ACC112 (cell line): ENCODE measurements around the gene GCN1.
"Not testable (repeated sequence)": the region's sequence is repeated elsewhere in the genome, so short reads cannot be mapped to it uniquely, and the experiment has no call there.

Source experiments
- H2AFZ ChIP-seq: fragments of 200-600 bp; sonication (generic); one replicate; pipeline ENCODE4 v1.6.0; 2017; ENCODE audit warnings: antibody characterized with exemption, low read length; ENCODE audit not compliant: unreplicated experiment
- H3K27ac ChIP-seq: fragments of 200-600 bp; sonication (generic); 2 replicates; pipeline ENCODE4 v1.5.1; 2014; ENCODE audit warnings: low read depth, mild to moderate bottlenecking, antibody characterized with exemption, low read length, moderate library complexity
- H3K27me3 ChIP-seq: fragments of 200-600 bp; sonication (generic); 2 replicates; pipeline ENCODE4 v1.6.1; 2014; ENCODE audit warnings: mild to moderate bottlenecking, antibody characterized with exemption, low read length, moderate library complexity, mixed read lengths; ENCODE audit not compliant: insufficient read depth
- H3K36me3 ChIP-seq: fragments of 200-600 bp; sonication (generic); 2 replicates; pipeline ENCODE4 v1.6.1; 2016; ENCODE audit warnings: mild to moderate bottlenecking, antibody characterized with exemption, low read length, moderate library complexity, mixed read lengths; ENCODE audit not compliant: insufficient read depth
- H3K4me1 ChIP-seq: fragments of 200-600 bp; sonication (generic); one replicate; pipeline ENCODE4 v1.6.1; 2016; ENCODE audit warnings: low read length, mixed read lengths; ENCODE audit not compliant: insufficient read depth, unreplicated experiment, control insufficient read depth
- H3K4me3 ChIP-seq: fragments of 200-600 bp; sonication (generic); 2 replicates; pipeline ENCODE4 v1.5.1; 2014; ENCODE audit warnings: mild to moderate bottlenecking, low read depth, low read length
- H3K79me2 ChIP-seq: fragments of 200-600 bp; sonication (generic); one replicate; pipeline ENCODE4 v1.6.0; 2016; ENCODE audit warnings: low read length; ENCODE audit not compliant: control insufficient read depth, unreplicated experiment, insufficient read depth

GCN1 gene

DNA sequence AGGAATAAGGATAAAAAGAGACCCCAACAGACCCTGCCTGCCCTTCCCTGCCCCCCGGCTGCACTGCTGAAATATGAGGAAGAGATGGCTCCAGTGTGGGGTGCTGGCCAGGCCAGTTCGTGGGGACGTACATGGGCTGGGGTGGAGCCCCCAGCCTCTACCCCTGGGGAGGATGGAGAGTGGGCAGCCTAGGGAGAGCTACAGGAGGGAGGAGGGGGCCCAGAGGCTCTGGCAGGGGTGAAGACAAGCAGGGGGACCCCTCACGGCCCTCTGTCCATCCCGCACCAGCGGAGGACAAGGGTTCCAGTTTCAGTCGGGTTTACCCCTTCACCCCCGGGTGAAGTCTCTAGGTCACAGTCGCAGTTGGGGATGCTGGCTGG lies 17.4 kb upstream of the GCN1 start:
- H3K4me1 ChIP-seq = no peaks in the 10 kb centered on the region
- no peak overlapping the region for H3K27ac ChIP-seq
- no peak overlapping the region for H2AFZ ChIP-seq
- H3K27me3 ChIP-seq = no peaks in the 10 kb centered on the region
- H3K79me2 ChIP-seq = peaks cover 2% of the 10 kb centered on the region
- H3K4me3 ChIP-seq = no peak overlapping the region
- peaks cover 28% of the 10 kb centered on the region for H3K36me3 ChIP-seq

DNA sequence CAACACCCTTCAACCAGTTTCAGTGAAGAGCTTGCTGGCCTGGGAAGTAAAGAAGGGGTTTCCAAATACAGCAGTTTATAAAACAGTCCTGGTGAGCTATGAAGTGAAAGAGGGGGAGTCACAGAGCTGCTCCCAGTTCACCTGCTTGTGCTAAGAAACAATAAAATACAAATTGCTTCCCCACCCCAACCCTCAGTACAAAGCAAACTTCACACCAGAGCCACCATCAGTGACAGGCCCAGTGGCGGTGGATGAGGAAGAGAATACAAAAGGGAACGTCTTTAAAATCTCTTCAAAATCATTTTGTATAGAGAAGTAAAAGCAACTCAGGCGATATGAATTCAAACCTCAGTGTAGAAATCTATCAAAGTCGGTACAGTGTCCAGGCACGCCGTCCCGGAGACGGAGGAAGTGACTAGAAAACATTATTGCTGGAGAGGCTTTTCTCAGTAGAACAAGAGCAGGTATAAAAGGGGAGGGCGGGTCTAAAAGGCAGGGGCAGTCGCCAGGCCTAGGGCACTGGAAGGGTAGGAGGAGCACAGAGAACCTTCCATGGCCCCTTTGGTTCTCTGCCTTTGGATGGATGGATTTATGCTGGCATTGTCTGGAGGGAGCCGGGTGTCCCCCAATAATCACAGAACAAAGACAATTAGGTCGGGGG lies 16.9 kb upstream of the GCN1 start:
- Histone ChIP-seq H3K27me3 (no peaks in the 10 kb centered on the region), H3K4me3 (no peak overlapping the region), H3K36me3 (peaks cover 28% of the 10 kb centered on the region), H3K79me2 (peaks cover 2% of the 10 kb centered on the region), H2AFZ (no peak overlapping the region), H3K27ac (no peak overlapping the region), H3K4me1 (no peaks in the 10 kb centered on the region)

DNA sequence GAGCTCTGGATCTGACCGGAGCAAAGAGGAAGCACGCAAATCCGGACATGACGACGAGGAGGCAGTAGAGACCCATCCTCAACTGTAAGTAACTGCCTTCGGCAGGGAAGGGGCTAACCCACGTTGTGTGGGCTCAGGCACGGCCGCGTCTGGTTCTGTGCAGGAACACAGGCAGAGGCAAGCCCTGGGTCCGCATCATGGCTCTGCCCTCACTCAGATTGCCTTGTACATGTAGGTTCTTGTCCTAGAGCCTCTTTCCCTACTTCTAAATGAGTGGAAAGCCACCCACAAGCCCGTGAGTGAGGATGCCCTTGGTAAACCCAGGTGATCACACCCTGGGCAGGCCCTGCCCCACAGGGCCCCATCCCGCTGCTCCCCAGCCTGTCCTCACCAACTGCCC lies 15.3 kb upstream of the GCN1 start:
- peaks cover 28% of the 10 kb centered on the region for H3K36me3 ChIP-seq
- H3K4me3 ChIP-seq = no peak overlapping the region
- H2AFZ ChIP-seq = no peak overlapping the region
- no peaks in the 10 kb centered on the region for H3K27me3 ChIP-seq
- H3K4me1 ChIP-seq = no peaks in the 10 kb centered on the region
- no peaks in the 10 kb centered on the region for H3K79me2 ChIP-seq
- no peak overlapping the region for H3K27ac ChIP-seq

DNA sequence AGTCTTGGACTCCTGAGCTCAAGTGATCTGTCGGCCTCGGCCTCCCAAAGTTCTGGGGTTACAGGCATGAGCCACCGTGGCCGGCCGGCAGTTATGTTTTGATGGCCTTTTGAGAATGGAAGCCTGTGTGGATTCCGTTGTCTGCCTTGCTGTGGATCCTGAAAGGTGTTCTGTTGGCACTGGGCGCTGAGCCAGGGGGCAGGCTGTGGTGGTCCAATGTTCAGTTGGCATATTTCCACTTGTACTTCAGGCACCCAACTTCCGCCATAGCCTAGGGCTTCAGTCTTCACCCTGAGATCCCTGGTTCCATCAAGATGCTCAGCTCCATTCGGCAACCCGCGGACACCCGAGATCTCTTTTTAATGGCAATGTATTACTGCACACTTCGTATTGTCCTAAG lies 12.7 kb upstream of the GCN1 start:
- no peaks in the 10 kb centered on the region for H3K4me1 ChIP-seq
- H3K4me3 ChIP-seq = no peak overlapping the region
- no peak overlapping the region for H3K27ac ChIP-seq
- peaks cover 21% of the 10 kb centered on the region for H3K36me3 ChIP-seq
- no peak overlapping the region for H2AFZ ChIP-seq
- H3K27me3 ChIP-seq = no peaks in the 10 kb centered on the region
- no peaks in the 10 kb centered on the region for H3K79me2 ChIP-seq

DNA sequence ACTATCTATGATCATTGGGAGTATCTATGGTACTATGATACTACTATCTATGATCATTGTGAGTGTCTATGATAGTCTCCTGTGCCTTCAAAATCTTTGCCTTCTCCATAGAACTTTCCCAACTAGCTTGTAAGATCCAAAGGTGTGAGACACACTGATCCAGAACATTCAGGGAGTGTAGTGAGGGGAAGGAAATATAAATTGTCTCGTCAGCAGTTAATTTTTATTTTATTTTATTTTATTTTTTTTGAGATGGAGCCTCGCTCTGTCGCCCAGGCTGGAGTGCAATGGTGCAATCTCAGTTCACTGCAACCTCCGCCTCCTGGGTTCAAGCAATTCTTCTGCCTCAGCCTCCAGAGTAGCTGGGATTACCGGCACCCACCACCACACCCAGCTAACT lies 12.3 kb upstream of the GCN1 start:
- not testable (repeated sequence) for H3K4me1 ChIP-seq, H3K79me2 ChIP-seq, H3K27me3 ChIP-seq, H3K27ac ChIP-seq, H3K4me3 ChIP-seq, H2AFZ ChIP-seq
- peaks cover 21% of the 10 kb centered on the region for H3K36me3 ChIP-seq

DNA sequence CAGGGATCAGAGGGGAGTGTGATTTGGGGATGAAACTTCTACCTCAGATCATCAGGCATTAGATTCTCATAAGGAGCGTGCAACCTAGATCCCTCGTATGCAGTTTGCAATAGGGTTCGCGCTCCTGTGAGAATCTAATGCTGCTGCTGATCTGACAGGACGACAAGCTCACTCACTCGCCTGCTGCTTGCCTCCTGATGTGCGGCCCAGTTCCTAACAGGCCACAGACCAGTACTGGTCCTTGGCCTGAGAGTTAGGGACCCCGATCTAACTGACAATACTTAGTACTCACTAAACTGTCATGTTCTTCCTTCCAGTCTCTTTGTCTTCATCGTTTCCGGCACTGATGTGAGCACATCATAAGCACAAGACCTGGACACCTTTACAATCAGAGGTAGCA lies 11.7 kb upstream of the GCN1 start:
- Histone ChIP-seq H3K4me3 (no peak overlapping the region), H3K4me1 (no peaks in the 10 kb centered on the region), H3K36me3 (peaks cover 17% of the 10 kb centered on the region), H3K27ac (no peak overlapping the region), H3K27me3 (no peaks in the 10 kb centered on the region), H3K79me2 (no peaks in the 10 kb centered on the region), H2AFZ (no peak overlapping the region)

DNA sequence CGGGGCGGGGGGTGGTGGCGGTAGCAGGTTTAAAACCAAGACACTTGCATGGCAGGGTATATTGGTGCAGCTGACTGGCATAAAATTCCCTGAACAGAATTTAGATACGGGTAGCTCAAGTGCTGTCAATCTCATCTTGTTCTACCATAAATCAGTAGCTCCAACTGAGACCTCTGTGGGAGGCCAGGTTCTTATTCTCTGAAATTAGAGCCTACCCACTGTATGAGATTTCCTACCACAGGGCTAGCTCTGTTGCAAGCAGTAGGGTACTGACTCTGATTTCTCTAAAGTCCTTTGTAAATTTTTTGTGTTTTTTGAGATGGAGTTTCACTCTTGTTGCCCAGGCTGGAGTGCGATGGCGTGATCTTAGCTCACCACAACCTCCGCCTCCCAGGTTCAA lies 9.7 kb upstream of the GCN1 start:
- Histone ChIP-seq H3K27me3 (no peaks in the 10 kb centered on the region), H3K27ac (no peak overlapping the region), H3K79me2 (peaks cover 18% of the 10 kb centered on the region), H3K4me3 (no peak overlapping the region), H2AFZ (no peak overlapping the region), H3K4me1 (peaks cover 3% of the 10 kb centered on the region), H3K36me3 (peaks cover 13% of the 10 kb centered on the region)

DNA sequence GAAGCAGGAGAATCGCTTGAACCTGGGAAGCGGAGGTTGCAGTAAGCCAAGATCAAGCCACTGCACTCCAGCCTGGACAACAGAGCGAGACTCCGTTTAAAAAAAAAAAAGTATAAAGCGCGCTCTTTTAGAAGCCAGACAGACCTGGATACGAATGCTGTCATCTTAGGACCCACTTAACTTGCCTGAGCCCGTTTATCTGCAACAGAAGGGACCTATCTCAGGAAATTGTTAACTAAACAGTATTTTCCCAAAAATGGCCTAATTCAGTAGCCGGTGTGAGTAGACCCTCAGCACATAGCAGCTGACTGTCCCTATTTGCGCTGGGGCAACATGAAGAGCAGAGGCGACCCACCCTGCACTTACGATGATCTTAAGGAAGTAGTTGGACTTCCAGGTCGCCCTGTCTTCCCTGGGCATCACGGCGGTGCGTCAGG lies 5.9 kb upstream of the GCN1 start:
- Histone ChIP-seq H3K4me1 (peaks cover 37% of the 10 kb centered on the region), H2AFZ (no peak overlapping the region), H3K27me3 (no peaks in the 10 kb centered on the region), H3K27ac (peak overlapping the region; percentile 78), H3K79me2 (peaks cover 46% of the 10 kb centered on the region), H3K4me3 (peak overlapping the region; percentile 94), H3K36me3 (peaks cover 28% of the 10 kb centered on the region)

DNA sequence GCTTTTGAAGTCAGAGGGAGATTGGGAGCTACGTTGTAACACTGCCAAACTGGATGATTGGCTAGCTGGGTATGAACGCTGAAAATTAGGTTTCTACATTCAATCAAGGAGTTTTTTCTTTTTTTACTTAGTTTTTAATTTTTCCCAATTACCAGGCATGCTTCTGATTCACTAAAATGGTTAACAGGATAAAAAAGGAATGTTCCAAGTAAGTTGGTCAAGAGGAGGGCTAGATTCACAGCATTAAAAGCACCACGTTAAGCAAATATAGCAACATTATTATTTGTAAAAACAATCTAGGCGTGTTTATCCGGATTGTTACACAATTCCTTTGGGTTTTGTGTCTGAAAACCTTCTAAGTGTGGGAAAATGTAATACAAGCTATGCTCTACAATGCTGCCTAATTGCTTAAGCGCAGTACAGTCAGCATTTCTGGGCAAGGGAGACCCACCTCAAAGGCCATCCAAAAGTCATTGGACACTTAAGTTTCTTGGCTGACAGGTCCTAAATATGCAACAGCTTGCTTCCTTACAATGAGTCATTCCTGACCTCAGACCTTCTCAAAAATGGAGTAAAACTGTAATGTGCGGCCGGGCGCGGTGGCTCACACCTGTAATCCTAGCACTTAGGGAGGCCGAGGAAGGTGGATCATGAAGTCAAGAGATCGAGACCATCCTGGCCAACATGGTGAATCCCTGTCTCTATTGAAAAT lies 5.2 kb upstream of the GCN1 start:
- Histone ChIP-seq H3K4me1 (peaks cover 42% of the 10 kb centered on the region), H3K79me2 (peaks cover 52% of the 10 kb centered on the region), H3K36me3 (peaks cover 28% of the 10 kb centered on the region)

DNA sequence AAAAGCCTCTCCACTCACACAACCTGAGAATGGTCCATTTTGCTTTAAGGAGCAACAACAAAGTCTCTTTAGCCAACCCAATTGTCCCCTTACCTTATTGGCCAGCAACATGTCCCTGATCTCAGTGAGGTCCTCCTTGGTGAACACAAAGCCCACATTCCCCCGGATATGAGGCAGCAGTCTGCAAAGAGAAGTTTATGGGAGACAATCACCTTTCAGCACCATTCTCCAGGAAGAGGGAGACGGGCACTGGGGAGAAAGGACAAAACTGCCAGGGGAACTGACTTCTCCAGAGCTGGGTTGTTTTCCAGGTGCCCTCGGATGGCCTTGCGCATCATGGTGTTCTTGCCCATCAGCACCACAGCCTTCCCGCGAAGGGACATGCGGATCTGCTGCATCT lies 4.5 kb upstream of the GCN1 start:
- Histone ChIP-seq H3K79me2 (peaks cover 59% of the 10 kb centered on the region), H3K4me1 (peaks cover 42% of the 10 kb centered on the region), H3K4me3 (peak overlapping the region; percentile 94), H2AFZ (no peak overlapping the region), H3K27ac (peak overlapping the region; percentile 78), H3K27me3 (no peaks in the 10 kb centered on the region), H3K36me3 (peaks cover 28% of the 10 kb centered on the region)

More for the DNA sequence above, 5.2 kb upstream of the GCN1 start:
- Histone ChIP-seq H3K27ac (peak overlapping the region; percentile 78), H2AFZ (no peak overlapping the region), H3K27me3 (no peaks in the 10 kb centered on the region), H3K4me3 (peak overlapping the region; percentile 94)

DNA sequence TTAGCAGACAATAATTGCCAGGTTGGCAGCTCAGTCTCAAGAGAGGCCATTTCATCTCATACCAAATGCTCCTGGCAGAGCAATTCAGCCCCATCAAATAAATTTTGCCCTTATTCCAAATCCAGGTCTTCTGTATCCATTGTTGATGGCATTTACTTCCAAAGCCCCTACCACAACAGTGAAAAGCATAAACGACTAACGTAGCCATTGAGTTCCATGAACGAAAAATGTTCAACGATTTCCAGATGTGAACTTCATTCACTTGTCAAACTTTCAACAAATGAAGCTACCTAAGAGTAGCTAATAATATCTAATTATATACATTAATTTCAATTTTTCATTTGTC lies 3.0 kb upstream of the GCN1 start:
- H3K4me3 ChIP-seq = peak overlapping the region; percentile 94
- peaks cover 72% of the 10 kb centered on the region for H3K79me2 ChIP-seq
- peaks cover 28% of the 10 kb centered on the region for H3K36me3 ChIP-seq
- peak overlapping the region; percentile 91 for H3K27ac ChIP-seq
- no peaks in the 10 kb centered on the region for H3K27me3 ChIP-seq
- no peak overlapping the region for H2AFZ ChIP-seq
- H3K4me1 ChIP-seq = peaks cover 46% of the 10 kb centered on the region
